Calu3 (cell line): ENCODE results near the gene NAV2. TPM values are rescaled to one million over a fixed set of nuclear protein-coding genes. Genes with fewer than 3 reads are reported as not detected.

ENCODE experiments used
- BruUV-seq: library from RNA; stranded (reverse); fragments of 400-500 nt; replicated peaks from 2 replicates; lab custom pipeline; 2021; lab: Mats Ljungman, UMichigan
- CTCF ChIA-PET: fragments of 300-600 bp; sonication (Branson Sonifier 250); formaldehyde crosslinking; loops from one replicate; lab custom pipeline; 2022; ENCODE audit warnings: antibody characterized with exemption; lab: Charles Lee
- DNase-seq: peaks from one replicate; pipeline ENCODE4 v3.0.0; 2022
- H3K27ac Mint-ChIP-seq: one replicate; pipeline ENCODE4 v1.8.0; 2022; ENCODE audit warnings: mixed read lengths; ENCODE audit not compliant: unreplicated experiment
- H3K27me3 Mint-ChIP-seq: one replicate; pipeline ENCODE4 v1.8.0; 2022; ENCODE audit warnings: mixed read lengths; ENCODE audit not compliant: unreplicated experiment
- H3K36me3 Mint-ChIP-seq: one replicate; pipeline ENCODE4 v1.8.0; 2022; ENCODE audit warnings: mild to moderate bottlenecking, moderate library complexity, mixed read lengths; ENCODE audit not compliant: insufficient read depth, unreplicated experiment
- H3K4me1 Mint-ChIP-seq: one replicate; pipeline ENCODE4 v1.8.0; 2022; ENCODE audit warnings: mild to moderate bottlenecking, low read depth, mixed read lengths; ENCODE audit not compliant: unreplicated experiment
- H3K4me3 Mint-ChIP-seq: one replicate; pipeline ENCODE4 v1.8.0; 2022; ENCODE audit warnings: mild to moderate bottlenecking, low read depth, moderate library complexity, mixed read lengths; ENCODE audit not compliant: unreplicated experiment
- H3K9me3 Mint-ChIP-seq: one replicate; pipeline ENCODE4 v1.8.0; 2022; ENCODE audit warnings: low read depth, mixed read lengths; ENCODE audit not compliant: unreplicated experiment
- CTCF ChIP-seq: fragments of 200-600 bp; IDR thresholded peaks from one replicate; pipeline ENCODE4 v1.8.0; 2022; ENCODE audit warnings: antibody characterized with exemption; ENCODE audit not compliant: unreplicated experiment
- intact Hi-C: fragments of 100-400 bp; cut with micrococcal nuclease; formaldehyde crosslinking; loops from one replicate; pipeline ENCODE4 v1.10.0; 2022; ENCODE audit not compliant: unreplicated experiment
- total RNA-seq: library from RNA; stranded (reverse); gene quantifications from 2 replicates; pipeline ENCODE4 v1.2.3, GENCODE V29; 2022

NAV2 gene
- total RNA-seq, 1 experiment from 2014 or later: 21.4 TPM

GRCh38 chr11:19973136-19973635 is 260.5 kb downstream of the NAV2 start:
- Mint-ChIP-seq H3K36me3 (peaks cover 1% of the 10 kb centered on the region), H3K4me1 (peaks cover 14% of the 10 kb centered on the region), H3K27me3 (no peaks in the 10 kb centered on the region), H3K4me3 (no peak overlapping the region), H3K9me3 (no peaks in the 10 kb centered on the region), H3K27ac (no peak overlapping the region)
- no peak for TF ChIP-seq CTCF
- no peak for DNase-seq
- CTCF ChIA-PET: no interaction called here
- intact Hi-C loops: no loop called here
- BruUV-seq: no TSS peak

GRCh38 chr11:19974886-19975285 is 262.2 kb downstream of the NAV2 start:
- H3K9me3 Mint-ChIP-seq: no peaks in the 10 kb centered on the region
- CTCF ChIA-PET: no interaction called here
- intact Hi-C loops: no loop called here
- no peak for DNase-seq
- BruUV-seq: no TSS peak
- TF ChIP-seq CTCF: no peak
- H3K27me3 Mint-ChIP-seq: no peaks in the 10 kb centered on the region
- no peak overlapping the region for H3K4me3 Mint-ChIP-seq
- no peak overlapping the region for H3K27ac Mint-ChIP-seq
- H3K36me3 Mint-ChIP-seq: peaks cover 18% of the 10 kb centered on the region
- H3K4me1 Mint-ChIP-seq: peaks cover 31% of the 10 kb centered on the region

GRCh38 chr11:19975414-19975990 is 262.9 kb downstream of the NAV2 start:
- CTCF ChIA-PET: no interaction called here
- Mint-ChIP-seq H3K36me3 (peaks cover 18% of the 10 kb centered on the region), H3K4me1 (peaks cover 31% of the 10 kb centered on the region), H3K27me3 (no peaks in the 10 kb centered on the region), H3K9me3 (no peaks in the 10 kb centered on the region), H3K27ac (no peak overlapping the region), H3K4me3 (no peak overlapping the region)
- no TSS peak for BruUV-seq
- DNase-seq: no peak
- TF ChIP-seq CTCF: no peak
- intact Hi-C loops: no loop called here

GRCh38 chr11:19976281-19976941 is 263.8 kb downstream of the NAV2 start:
- H3K4me3 Mint-ChIP-seq: no peak overlapping the region
- H3K9me3 Mint-ChIP-seq: no peaks in the 10 kb centered on the region
- DNase-seq: no peak
- peaks cover 38% of the 10 kb centered on the region for H3K4me1 Mint-ChIP-seq
- H3K36me3 Mint-ChIP-seq: peaks cover 24% of the 10 kb centered on the region
- peak overlapping the region; percentile 16 for H3K27ac Mint-ChIP-seq
- intact Hi-C loops: no loop called here
- no peak for TF ChIP-seq CTCF
- no peaks in the 10 kb centered on the region for H3K27me3 Mint-ChIP-seq
- CTCF ChIA-PET: no interaction called here
- no TSS peak for BruUV-seq
